HEK293 (cell line): ENCODE measurements around the gene SRSF2.
"Not testable (repeated sequence)": the region's sequence is repeated elsewhere in the genome, so short reads cannot be mapped to it uniquely, and the experiment has no call there.

Experiments
- CTCF ChIA-PET: fragments of 350-600 bp; formaldehyde crosslinking; extraction: SDS; loops from one replicate; lab custom pipeline; 2021; ENCODE audit warnings: antibody characterized with exemption; lab: Yijun Ruan, JAX
- POLR2A ChIA-PET: fragments of 300-600 bp; formaldehyde crosslinking; extraction: SDS; loops from one replicate; lab custom pipeline; 2020; ENCODE audit warnings: antibody characterized with exemption, inconsistent platforms; lab: Yijun Ruan, JAX
- H3K27ac ChIP-seq: fragments of 200-500 bp; sonication (Bioruptor generic); 2 replicates; pipeline ENCODE4 v1.5.1; 2014; ENCODE audit warnings: low read depth, low read length, control low read depth, inconsistent platforms; ENCODE audit errors: extremely low read depth
- H3K36me3 ChIP-seq, 2 experiments: fragments of 200-500 bp in 1 of 2; sonication (Bioruptor generic) in 1 of 2; 1 replicate in 1 of 2; 2 replicates in 1 of 2; pipeline ENCODE4 v1.5.1; 2014 to 2017; ENCODE audit warnings: inconsistent platforms in 2 of 2, low read length in 2 of 2; ENCODE audit not compliant: control insufficient read depth in 2 of 2, insufficient read depth in 1 of 2
- H3K4me1 ChIP-seq: fragments of 200-500 bp; sonication (Bioruptor generic); 2 replicates; pipeline ENCODE4 v1.5.1; 2014; ENCODE audit warnings: mild to moderate bottlenecking, low read length, inconsistent platforms; ENCODE audit not compliant: control insufficient read depth, insufficient read depth
- H3K4me3 ChIP-seq: 2 replicates; pipeline ENCODE4 v1.5.1; 2011; ENCODE audit warnings: low read depth, mild to moderate bottlenecking, control low read depth, low read length, moderate library complexity
- H3K9me3 ChIP-seq: fragments of 200-500 bp; sonication (Bioruptor generic); 2 replicates; pipeline ENCODE4 v1.5.1; 2014; ENCODE audit warnings: low read depth, low read length, inconsistent platforms; ENCODE audit not compliant: control insufficient read depth, insufficient read depth
- KLF8 ChIP-seq: fragments of 450-650 bp; formaldehyde crosslinking; IDR thresholded peaks from 2 replicates; pipeline ENCODE4 v1.5.1; 2016; ENCODE audit warnings: missing biosample characterization, missing genetic modification characterization
- ZNF121 ChIP-seq: fragments of 450-650 bp; formaldehyde crosslinking; IDR thresholded peaks from 2 replicates; pipeline ENCODE4 v1.5.1; 2016; ENCODE audit warnings: missing biosample characterization, missing genetic modification characterization
- ZNF148 ChIP-seq: fragments of 450-650 bp; formaldehyde crosslinking; IDR thresholded peaks from 2 replicates; pipeline ENCODE4 v1.5.0; 2017; ENCODE audit warnings: missing biosample characterization, missing genetic modification characterization, borderline replicate concordance
- ZNF157 ChIP-seq: fragments of 450-650 bp; formaldehyde crosslinking; IDR thresholded peaks from 2 replicates; pipeline ENCODE4 v1.5.1; 2016; ENCODE audit warnings: missing biosample characterization, missing genetic modification characterization
- ZNF221 ChIP-seq: fragments of 450-650 bp; formaldehyde crosslinking; IDR thresholded peaks from 2 replicates; pipeline ENCODE4 v1.5.1; 2017; ENCODE audit warnings: missing biosample characterization, missing genetic modification characterization, borderline replicate concordance
- ZNF473 ChIP-seq: fragments of 450-650 bp; formaldehyde crosslinking; IDR thresholded peaks from 2 replicates; pipeline ENCODE4 v1.5.1; 2017; ENCODE audit warnings: missing biosample characterization, missing genetic modification characterization
- ZNF549 ChIP-seq: fragments of 450-650 bp; IDR thresholded peaks from 2 replicates; pipeline ENCODE4 v1.5.1; 2018; ENCODE audit warnings: missing biosample characterization, missing genetic modification characterization, mild to moderate bottlenecking, inconsistent platforms, moderate library complexity
- ZNF624 ChIP-seq: fragments of 450-650 bp; formaldehyde crosslinking; IDR thresholded peaks from 2 replicates; pipeline ENCODE4 v1.5.1; 2017; ENCODE audit warnings: missing biosample characterization, missing genetic modification characterization
- ZNF664 ChIP-seq: fragments of 450-650 bp; formaldehyde crosslinking; IDR thresholded peaks from 2 replicates; pipeline ENCODE4 v1.5.1; 2016; ENCODE audit warnings: missing biosample characterization, missing genetic modification characterization
- ZNF776 ChIP-seq: fragments of 450-650 bp; formaldehyde crosslinking; IDR thresholded peaks from 2 replicates; pipeline ENCODE4 v1.5.0; 2017; ENCODE audit warnings: missing biosample characterization, missing genetic modification characterization, borderline replicate concordance
- TF ChIP-seq, protein P1 (sequence below): fragments of 450-650 bp; formaldehyde crosslinking; IDR thresholded peaks from 2 replicates; pipeline ENCODE4 v1.5.1; 2016; ENCODE audit warnings: missing biosample characterization, missing genetic modification characterization
- TF ChIP-seq, protein P2 (sequence below): fragments of 450-650 bp; formaldehyde crosslinking; IDR thresholded peaks from 2 replicates; pipeline ENCODE4 v1.5.1; 2016; ENCODE audit warnings: missing biosample characterization, missing genetic modification characterization
- TF ChIP-seq, protein P3 (sequence below): fragments of 450-650 bp; formaldehyde crosslinking; IDR thresholded peaks from 2 replicates; pipeline ENCODE4 v1.5.1; 2017; ENCODE audit warnings: missing biosample characterization, missing genetic modification characterization

Gene SRSF2

GRCh38 chr17:76713765-76714164 lies 23.4 kb downstream of the SRSF2 start:
- Histone ChIP-seq H3K9me3 (no peaks in the 10 kb centered on the region), H3K36me3 (peaks cover 21 to 55% of the 10 kb centered on the region in 2 experiments; a peak in 2 of 3 replicates), H3K4me1 (peaks cover 43% of the 10 kb centered on the region), H3K27ac (no peak overlapping the region), H3K4me3 (no peak overlapping the region)
- ChIA-PET CTCF (interaction anchor here (0.5 to 9.8 kb wide), 28 partner anchors 11 to 1649 kb away, joined by 3 to 175 read pairs (median 5); partner anchors contain the start of genes JMJD6, METTL23, PRCD and ST6GALNAC1), POLR2A (interaction anchor here (0.9 to 2.1 kb wide), 7 partner anchors 9 to 128 kb away, joined by 3 to 8 read pairs (median 4); partner anchors contain the start of genes SRSF2 and ST6GALNAC2)
- TF ChIP-seq ZNF624 (tag by site-specific recombination): no peak
- no peak for TF ChIP-seq ZNF776
- no peak for TF ChIP-seq ZNF664 (tag by site-specific recombination)
- TF ChIP-seq, protein P1, sequence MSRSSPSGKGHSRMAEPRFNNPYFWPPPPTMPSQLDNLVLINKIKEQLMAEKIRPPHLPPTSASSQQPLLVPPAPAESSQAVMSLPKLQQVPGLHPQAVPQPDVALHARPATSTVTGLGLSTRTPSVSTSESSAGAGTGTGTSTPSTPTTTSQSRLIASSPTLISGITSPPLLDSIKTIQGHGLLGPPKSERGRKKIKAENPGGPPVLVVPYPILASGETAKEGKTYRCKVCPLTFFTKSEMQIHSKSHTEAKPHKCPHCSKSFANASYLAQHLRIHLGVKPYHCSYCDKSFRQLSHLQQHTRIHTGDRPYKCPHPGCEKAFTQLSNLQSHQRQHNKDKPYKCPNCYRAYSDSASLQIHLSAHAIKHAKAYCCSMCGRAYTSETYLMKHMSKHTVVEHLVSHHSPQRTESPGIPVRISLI: no peak
- no peak for TF ChIP-seq ZNF157 (tag by site-specific recombination)
- TF ChIP-seq, protein P2, sequence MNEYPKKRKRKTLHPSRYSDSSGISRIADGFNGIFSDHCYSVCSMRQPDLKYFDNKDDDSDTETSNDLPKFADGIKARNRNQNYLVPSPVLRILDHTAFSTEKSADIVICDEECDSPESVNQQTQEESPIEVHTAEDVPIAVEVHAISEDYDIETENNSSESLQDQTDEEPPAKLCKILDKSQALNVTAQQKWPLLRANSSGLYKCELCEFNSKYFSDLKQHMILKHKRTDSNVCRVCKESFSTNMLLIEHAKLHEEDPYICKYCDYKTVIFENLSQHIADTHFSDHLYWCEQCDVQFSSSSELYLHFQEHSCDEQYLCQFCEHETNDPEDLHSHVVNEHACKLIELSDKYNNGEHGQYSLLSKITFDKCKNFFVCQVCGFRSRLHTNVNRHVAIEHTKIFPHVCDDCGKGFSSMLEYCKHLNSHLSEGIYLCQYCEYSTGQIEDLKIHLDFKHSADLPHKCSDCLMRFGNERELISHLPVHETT: no peak
- TF ChIP-seq ZNF221 (tag by site-specific recombination): no peak
- TF ChIP-seq ZNF148 (tag by site-specific recombination): no peak
- no peak for TF ChIP-seq ZNF473 (tag by site-specific recombination)
- TF ChIP-seq, protein P3, sequence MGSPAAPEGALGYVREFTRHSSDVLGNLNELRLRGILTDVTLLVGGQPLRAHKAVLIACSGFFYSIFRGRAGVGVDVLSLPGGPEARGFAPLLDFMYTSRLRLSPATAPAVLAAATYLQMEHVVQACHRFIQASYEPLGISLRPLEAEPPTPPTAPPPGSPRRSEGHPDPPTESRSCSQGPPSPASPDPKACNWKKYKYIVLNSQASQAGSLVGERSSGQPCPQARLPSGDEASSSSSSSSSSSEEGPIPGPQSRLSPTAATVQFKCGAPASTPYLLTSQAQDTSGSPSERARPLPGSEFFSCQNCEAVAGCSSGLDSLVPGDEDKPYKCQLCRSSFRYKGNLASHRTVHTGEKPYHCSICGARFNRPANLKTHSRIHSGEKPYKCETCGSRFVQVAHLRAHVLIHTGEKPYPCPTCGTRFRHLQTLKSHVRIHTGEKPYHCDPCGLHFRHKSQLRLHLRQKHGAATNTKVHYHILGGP (tag by site-specific recombination): no peak
- no peak for TF ChIP-seq ZNF549 (tag by site-specific recombination)
- no peak for TF ChIP-seq KLF8 (tag by site-specific recombination)

DNA sequence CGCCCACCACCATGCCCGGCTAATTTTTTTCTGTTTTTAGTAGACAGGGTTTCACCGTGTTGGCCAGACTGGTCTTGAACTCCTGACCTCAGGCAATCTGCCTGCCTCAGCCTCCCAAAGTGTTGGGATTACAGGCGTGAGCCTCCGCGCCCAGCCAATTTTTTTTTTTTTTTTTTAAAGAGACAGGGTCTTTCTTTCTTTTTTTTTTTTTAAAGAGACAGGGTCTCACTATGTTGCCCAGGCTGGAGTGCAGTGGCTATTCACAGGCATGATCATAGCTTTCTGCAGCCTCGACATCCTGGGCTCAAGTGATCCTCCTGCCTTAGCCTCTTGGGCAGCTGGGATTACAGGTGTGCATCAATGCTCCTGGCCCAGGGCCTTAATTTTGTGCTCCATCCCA lies 24.8 kb downstream of the SRSF2 start:
- H3K4me3 ChIP-seq, H3K9me3 ChIP-seq, H3K27ac ChIP-seq: not testable (repeated sequence)
- ChIA-PET POLR2A (interaction anchor here (0.6 to 3.5 kb wide), 6 partner anchors 23 to 530 kb away, joined by 3 to 22 read pairs (median 6); no protein-coding TSS in a partner anchor), CTCF (interaction anchor here (0.6 to 9.8 kb wide), 9 partner anchors 10 to 530 kb away, joined by 3 to 175 read pairs (median 7); partner anchors contain the start of genes JMJD6 and METTL23)
- Histone ChIP-seq H3K4me1 (peaks cover 49% of the 10 kb centered on the region), H3K36me3 (peaks cover 14 to 49% of the 10 kb centered on the region in 2 experiments; a peak in 2 of 3 replicates)
- peak; percentile 91; the same call in 1 of the 2 replicates for TF ChIP-seq ZNF121 (tag by site-specific recombination)
- TF ChIP-seq, protein P1: peak; percentile 79
